Ovary (tissue), 3 donors: ENCODE results near the gene MARCHF3.
"Not testable (repeated sequence)": the region's sequence is repeated elsewhere in the genome, so short reads cannot be mapped to it uniquely, and the experiment has no call there.

Source experiments
- CTCF ChIP-seq, 3 donors: fragments of 450-650 bp in 2 of 3; fragments of 200-600 bp in 1 of 3; IDR thresholded peaks; one replicate each; pipeline versions ENCODE4 v1.5.1 to v1.8.0; 2016 to 2022; ENCODE audit warnings: antibody characterized with exemption in 3 of 3, mild to moderate bottlenecking in 1 of 3
- POLR2A ChIP-seq: fragments of 450-650 bp; IDR thresholded peaks from one replicate; pipeline ENCODE4 v1.6.1; 2017; ENCODE audit warnings: antibody characterized with exemption, mild to moderate bottlenecking, moderate library complexity
- donor health status: DM: no; HTN: no; CAD: no.

- not testable (repeated sequence) for TF ChIP-seq CTCF (IDR thresholded peaks at IDR 0.05); POLR2A
Observed at GRCh38 chr5:127016722-127017121, 13.6 kb downstream of the MARCHF3 start.
